CD4-positive, alpha-beta T cell treated with Interleukin-2 at 100 ng/mL for 4 hours (primary cell): ENCODE data around the gene COPZ1.

Experiments
- DNase-seq: peaks from one replicate; pipeline ENCODE4 v3.0.0-alpha.2; 2020; ENCODE audit warnings: low spot score

COPZ1 gene

GRCh38 chr12:54377797-54378515 is 53.0 kb downstream of the COPZ1 start:
- no peak for DNase-seq

- no peak for DNase-seq
Observed at GRCh38 chr12:54378796-54379397, 54.0 kb downstream of the COPZ1 start.

GRCh38 chr12:54379398-54380201 is 54.7 kb downstream of the COPZ1 start:
- DNase-seq = peak; percentile 84

DNA sequence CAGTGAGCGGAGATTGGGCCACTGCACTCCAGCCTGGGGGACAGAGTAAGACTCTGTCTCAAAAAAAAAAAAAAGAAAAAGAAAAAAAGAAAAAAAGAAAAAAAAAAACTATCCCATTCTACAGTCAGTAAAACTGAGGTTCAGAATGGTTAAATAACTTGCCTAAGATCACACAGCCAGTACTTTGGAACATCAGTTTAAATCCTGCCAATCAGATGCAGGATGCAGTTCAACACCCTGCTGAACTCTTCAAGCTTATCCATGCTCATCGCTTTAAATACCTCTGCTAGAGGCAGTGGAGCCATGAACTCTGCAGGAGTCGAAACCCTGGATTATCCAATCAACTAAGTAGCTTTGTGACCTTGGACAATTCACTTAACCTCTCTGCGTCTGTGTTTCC is 56.2 kb downstream of the COPZ1 start:
- no peak for DNase-seq

DNA sequence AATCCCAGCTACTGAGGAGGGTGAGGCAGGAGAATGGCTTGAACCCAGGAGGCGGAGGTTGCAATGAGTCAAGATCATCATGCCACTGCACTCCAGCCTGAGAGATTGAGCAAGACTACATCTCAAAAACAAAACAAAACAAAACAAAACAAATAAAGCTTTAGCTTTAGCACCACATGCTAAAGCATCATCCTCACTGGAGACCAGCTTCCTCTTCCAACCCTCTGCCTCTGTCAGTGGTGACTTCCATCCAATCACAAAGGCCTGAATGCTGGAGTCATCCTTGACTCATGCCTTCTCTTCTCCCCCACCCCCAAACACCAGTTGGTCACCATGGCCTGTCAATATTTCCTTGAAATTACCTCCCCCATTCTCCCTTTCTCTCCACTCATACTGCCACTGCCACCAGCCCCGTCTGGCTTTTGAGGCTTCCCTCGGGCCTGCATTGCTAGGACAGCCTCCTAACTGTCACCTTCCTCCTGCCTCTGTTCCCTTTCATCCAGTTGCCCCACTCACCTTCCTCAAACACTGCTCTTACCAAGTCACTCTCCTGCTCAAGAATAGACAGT is 58.2 kb downstream of the COPZ1 start:
- no peak for DNase-seq

GRCh38 chr12:54384591-54385041 is 59.7 kb downstream of the COPZ1 start, which contains the start of gene ZNF385A:
TSS of gene ZNF385A (minus strand) at chr12:54384733. CDS start at chr12:54384514, 219 bp downstream.
- DNase-seq = no peak

GRCh38 chr12:54385251-54385914 is 60.5 kb downstream of the COPZ1 start:
- no peak for DNase-seq

GRCh38 chr12:54386403-54387113 is 61.6 kb downstream of the COPZ1 start:
- no peak for DNase-seq

DNA sequence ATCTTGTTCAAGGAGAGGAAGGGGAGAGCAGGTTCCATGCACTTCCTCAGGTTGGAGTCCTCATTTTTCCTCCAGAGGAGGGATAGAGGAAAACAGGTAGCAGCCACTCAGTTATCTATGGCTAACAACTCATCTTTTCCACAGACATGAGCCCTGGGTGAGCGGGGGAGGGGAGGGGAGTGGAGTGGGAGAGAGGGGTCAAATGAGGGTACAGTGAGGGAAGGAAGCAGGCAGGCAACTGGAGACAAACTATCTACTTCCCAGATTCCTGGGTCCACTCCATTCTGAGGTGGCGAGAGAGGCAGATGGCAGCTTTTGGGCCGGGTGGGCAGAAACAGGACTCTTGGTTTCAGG is 62.2 kb downstream of the COPZ1 start:
- DNase-seq = no peak

- DNase-seq = no peak
Observed at GRCh38 chr12:54388237-54389133, 63.6 kb downstream of the COPZ1 start.

GRCh38 chr12:54389134-54389508 is 64.2 kb downstream of the COPZ1 start:
- no peak for DNase-seq

GRCh38 chr12:54389607-54390175 is 64.8 kb downstream of the COPZ1 start:
- no peak for DNase-seq

DNA sequence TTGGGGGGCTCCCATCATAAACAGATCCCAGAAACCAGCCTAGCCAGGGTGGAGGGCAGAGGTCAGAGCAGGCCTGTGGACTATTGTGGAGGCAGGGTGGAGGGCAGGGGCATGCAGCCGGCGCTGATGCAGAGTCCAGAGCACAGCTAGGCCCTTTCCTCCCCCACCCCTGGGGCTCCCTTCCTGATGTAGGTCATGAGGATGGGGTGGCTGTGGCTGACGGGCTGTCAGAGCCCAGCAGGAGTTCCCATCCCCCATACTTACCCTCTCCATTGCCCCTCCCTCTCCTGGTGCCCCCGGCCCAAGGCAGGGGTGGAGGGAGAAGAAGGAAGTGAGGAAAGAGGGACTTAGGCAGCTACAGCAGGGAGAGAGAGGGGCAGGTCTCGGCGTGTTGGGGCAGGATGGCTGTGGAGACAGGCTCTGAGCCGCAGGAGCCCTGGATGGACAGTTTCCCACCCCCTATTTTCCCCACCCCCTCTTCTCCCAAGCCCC is 65.3 kb downstream of the COPZ1 start:
- DNase-seq = no peak

- DNase-seq = peak; percentile 61
Observed at GRCh38 chr12:54390668-54391551, 66.0 kb downstream of the COPZ1 start.

DNA sequence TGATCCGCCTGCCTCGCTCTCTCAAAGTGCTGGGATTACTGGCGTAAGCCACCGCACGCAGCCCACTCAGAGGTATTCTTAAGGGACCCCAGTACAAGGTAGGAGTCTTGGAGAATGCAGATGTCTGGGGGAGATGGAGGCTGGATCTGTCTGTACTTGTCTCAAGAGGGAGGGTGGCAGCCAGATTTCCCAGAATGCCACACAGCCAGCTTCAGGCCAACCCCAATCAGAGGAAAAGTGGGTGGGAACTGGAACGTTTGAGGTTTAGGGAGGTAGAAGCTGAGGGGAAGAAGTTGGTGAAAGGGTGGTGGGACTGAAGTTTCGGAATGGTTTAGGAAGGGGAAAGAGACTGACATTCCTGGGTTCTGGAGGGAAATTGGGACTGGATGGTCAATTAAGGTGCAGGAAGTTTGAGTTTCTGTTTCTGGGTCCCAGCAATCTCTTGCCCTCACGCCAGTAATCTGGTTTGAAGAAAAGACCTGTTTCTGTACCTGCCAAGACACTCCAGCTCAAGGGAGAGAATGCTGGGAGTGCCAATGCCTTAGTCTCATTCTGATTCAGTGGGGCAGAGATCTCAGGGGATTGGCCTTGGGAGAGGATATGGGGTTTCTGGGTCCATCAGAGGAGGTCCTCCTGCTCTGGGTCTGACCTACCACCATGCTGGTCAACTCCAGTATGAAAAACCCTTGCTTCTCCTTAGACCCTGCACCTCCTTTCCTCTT is 67.7 kb downstream of the COPZ1 start:
- no peak for DNase-seq

- no peak for DNase-seq
Observed at GRCh38 chr12:54393207-54393609, 68.3 kb downstream of the COPZ1 start.

- no peak for DNase-seq
Observed at GRCh38 chr12:54393743-54394142, 68.8 kb downstream of the COPZ1 start.

DNA sequence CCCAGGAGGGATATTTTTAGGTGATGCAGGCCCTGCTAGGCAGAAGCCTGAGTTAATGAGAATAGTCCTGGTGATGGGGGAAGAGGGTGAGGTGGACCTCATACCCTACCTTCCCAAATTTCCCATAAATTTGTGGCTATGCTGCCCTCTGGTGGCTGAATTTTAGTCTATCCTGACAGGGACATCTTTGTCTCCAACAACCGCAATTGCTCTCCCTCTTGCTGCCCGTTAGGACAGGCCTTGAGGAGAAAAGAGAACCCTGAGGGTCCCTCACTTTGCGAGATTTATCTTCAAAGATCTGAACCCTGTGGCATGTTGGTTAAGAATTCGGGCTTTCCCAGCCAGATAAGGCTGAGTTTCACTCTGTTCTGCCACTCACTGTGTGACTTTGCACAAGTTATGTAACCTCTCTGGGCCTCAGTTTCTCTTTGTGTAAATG is 69.4 kb downstream of the COPZ1 start:
- DNase-seq = peak; percentile 49
